Mesothelial cell of epicardium (in vitro differentiated cells): ENCODE results near the gene OPRL1. TPM values are rescaled to one million over a fixed set of nuclear protein-coding genes. Genes with fewer than 3 reads are reported as not detected.

Experiments
- DNase-seq, 2 experiments: peaks; one replicate each; pipeline ENCODE4 v3.0.0; 2021; ENCODE audit warnings: low spot score in 2 of 2; ENCODE audit not compliant: unreplicated experiment in 2 of 2
- H3K27ac Mint-ChIP-seq: 2 replicates; pipeline ENCODE4 v1.8.0; 2021; ENCODE audit warnings: mixed read lengths
- H3K27me3 Mint-ChIP-seq: 2 replicates; pipeline ENCODE4 v1.8.0; 2021; ENCODE audit warnings: low read depth, mixed read lengths
- H3K36me3 Mint-ChIP-seq: 2 replicates; pipeline ENCODE4 v1.8.0; 2021; ENCODE audit warnings: mixed read lengths
- H3K4me1 Mint-ChIP-seq: 2 replicates; pipeline ENCODE4 v1.8.0; 2021; ENCODE audit warnings: mixed read lengths
- H3K4me3 Mint-ChIP-seq: 2 replicates; pipeline ENCODE4 v1.8.0; 2021; ENCODE audit warnings: mild to moderate bottlenecking, moderate library complexity, mixed read lengths
- H3K9me3 Mint-ChIP-seq: 2 replicates; pipeline ENCODE4 v1.8.0; 2021; ENCODE audit warnings: mixed read lengths
- total RNA-seq: library from RNA; stranded (reverse); gene quantifications from 3 replicates; pipeline ENCODE4 v1.2.1, GENCODE V29; 2021
- TF ChIP-seq, protein P1 (sequence below): fragments of 200-600 bp; sonication (generic); IDR thresholded peaks from one replicate; pipeline ENCODE4 v1.5.0; 2021; ENCODE audit warnings: antibody characterized with exemption; ENCODE audit not compliant: unreplicated experiment

The OPRL1 gene
- total RNA-seq, 1 donor from 2014 or later: 2.5 TPM

DNA sequence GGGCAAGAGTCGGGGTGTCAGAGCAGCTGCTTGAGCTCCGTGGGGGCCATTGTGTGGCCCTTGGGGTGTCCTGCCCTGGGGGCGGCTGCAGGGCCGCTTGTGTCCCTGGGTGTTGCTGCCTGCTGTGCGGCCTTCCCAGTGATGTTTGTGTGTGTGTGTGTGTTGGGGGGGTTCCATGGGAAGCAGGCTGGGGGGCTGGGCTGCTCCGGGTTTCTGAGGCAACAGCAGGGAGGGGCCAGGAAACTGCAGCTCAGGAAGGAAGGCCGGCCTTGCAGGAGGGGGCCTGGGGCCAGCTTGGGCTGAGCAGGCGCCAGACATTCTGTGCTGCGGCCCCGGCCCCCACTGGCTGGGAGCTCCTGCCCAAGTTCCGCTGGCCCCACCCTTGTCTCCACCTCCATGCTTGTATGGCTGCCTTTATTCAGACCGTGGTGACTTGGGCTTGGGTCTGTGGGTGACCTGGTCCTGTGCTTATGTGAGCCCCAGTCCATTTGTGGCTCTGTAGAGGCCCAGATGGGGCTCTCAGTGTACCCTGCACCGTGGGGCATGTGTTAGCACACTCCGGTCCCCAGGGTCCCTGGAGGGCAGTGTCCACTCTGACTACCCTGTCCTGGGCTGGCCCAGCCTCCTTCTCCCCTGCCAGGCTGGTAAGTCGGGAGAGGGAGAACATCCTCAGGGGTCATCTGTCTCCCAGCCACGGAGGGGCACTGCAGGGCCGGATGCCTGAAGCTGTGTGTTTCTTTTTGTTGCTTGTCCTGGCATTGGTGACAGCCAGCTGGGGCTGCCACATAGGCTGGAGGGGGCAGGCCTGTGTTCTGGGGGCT, 25.8 kb upstream of the OPRL1 start:
- H3K4me1 Mint-ChIP-seq: peaks cover 23% of the 10 kb centered on the region
- H3K27me3 Mint-ChIP-seq: peaks cover 34% of the 10 kb centered on the region
- peak overlapping the region; percentile 43 for H3K27ac Mint-ChIP-seq
- H3K4me3 Mint-ChIP-seq: no peak overlapping the region
- no peaks in the 10 kb centered on the region for H3K9me3 Mint-ChIP-seq
- H3K36me3 Mint-ChIP-seq: no peaks in the 10 kb centered on the region
- DNase-seq: no peak
- TF ChIP-seq, protein P1, sequence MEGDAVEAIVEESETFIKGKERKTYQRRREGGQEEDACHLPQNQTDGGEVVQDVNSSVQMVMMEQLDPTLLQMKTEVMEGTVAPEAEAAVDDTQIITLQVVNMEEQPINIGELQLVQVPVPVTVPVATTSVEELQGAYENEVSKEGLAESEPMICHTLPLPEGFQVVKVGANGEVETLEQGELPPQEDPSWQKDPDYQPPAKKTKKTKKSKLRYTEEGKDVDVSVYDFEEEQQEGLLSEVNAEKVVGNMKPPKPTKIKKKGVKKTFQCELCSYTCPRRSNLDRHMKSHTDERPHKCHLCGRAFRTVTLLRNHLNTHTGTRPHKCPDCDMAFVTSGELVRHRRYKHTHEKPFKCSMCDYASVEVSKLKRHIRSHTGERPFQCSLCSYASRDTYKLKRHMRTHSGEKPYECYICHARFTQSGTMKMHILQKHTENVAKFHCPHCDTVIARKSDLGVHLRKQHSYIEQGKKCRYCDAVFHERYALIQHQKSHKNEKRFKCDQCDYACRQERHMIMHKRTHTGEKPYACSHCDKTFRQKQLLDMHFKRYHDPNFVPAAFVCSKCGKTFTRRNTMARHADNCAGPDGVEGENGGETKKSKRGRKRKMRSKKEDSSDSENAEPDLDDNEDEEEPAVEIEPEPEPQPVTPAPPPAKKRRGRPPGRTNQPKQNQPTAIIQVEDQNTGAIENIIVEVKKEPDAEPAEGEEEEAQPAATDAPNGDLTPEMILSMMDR: no peak

DNA sequence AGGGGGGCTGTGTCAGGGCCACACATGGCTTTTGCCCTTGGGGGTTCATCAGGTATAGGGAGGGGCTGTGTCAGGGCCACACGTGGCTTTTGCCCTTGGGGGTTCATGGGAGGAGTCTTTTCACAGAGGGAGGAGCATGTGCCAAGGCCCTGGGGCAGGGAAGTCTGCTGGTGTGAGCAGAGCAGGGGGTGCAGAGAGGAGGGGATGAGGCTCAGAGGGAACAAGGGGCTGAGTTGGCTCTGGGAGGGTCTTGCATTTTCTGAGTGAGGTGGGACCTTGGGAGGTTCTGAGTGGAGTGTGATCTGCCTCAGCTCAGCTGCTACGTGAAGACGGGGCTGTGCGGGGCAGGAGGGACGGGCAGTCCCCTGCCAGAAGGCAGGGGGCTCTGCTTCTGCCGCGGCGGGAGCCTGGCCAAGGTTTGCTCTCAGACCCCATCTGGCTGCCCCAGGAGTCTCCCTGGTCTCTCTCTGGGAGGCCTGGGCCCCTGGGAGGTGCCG, 24.4 kb upstream of the OPRL1 start:
- Mint-ChIP-seq H3K9me3 (no peaks in the 10 kb centered on the region), H3K4me1 (peaks cover 23% of the 10 kb centered on the region), H3K4me3 (no peak overlapping the region), H3K36me3 (no peaks in the 10 kb centered on the region), H3K27ac (no peak overlapping the region), H3K27me3 (peaks cover 27% of the 10 kb centered on the region)
- DNase-seq: no peak
- TF ChIP-seq, protein P1: no peak

DNA sequence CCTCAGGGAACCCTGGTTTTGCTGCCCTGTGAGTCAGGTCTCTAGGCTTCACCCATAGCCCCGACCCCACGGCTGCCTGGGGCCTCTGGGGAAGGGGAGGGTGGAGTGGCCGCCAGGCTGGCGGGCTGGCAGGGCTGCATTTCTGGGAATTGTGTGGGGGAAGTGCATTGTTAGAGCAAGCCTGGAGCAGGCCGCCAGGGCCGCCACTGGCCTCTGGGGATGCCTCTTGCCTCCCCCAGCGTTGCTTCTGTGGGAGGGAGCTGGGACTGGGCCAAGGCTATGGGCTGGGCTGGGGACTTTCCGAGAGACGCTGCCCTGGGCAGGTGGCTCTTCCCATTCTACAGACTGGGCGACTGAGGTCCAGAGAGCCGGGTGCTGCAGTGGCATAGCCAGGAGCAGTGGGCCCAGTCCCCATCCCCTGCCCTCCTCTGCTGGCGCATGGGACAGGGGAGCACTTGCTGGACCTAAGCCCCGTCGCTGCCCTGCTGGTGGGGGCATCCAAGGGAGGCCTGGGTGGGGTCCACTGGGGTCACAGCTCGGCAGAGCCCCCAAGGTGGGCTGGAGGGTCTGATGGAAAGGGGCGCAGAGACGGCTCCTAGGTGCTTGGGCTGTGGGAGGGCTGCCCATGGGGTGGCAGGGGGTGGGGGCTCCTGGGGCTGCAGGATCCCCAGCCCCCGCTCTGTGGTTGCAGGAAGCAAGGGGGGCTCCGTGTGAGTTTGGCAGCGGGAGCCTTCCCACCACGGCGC, 23.8 kb upstream of the OPRL1 start:
- H3K27ac Mint-ChIP-seq: no peak overlapping the region

DNA sequence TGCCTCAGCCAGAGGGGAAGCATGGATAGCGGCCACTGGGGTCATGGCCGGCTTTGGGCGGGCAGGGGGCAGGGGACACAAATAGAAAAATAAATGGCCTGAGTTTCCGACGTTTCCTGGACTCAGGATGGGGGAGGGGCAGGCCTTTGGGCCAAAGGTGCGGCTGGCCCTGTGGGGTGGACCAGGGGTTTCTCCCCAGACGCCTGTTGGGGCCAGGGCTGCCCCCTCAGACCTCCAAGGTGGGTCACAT, 23.3 kb upstream of the OPRL1 start:
- no peak for DNase-seq
- H3K27ac Mint-ChIP-seq: no peak overlapping the region
- peaks cover 16% of the 10 kb centered on the region for H3K27me3 Mint-ChIP-seq
- H3K36me3 Mint-ChIP-seq: no peaks in the 10 kb centered on the region
- H3K4me3 Mint-ChIP-seq: no peak overlapping the region
- H3K9me3 Mint-ChIP-seq: no peaks in the 10 kb centered on the region
- TF ChIP-seq, protein P1: no peak
- peaks cover 23% of the 10 kb centered on the region for H3K4me1 Mint-ChIP-seq

More for the DNA sequence above, 23.8 kb upstream of the OPRL1 start:
- H3K4me3 Mint-ChIP-seq: no peak overlapping the region
- no peaks in the 10 kb centered on the region for H3K9me3 Mint-ChIP-seq
- peaks cover 23% of the 10 kb centered on the region for H3K4me1 Mint-ChIP-seq
- TF ChIP-seq, protein P1: no peak
- H3K27me3 Mint-ChIP-seq: peaks cover 21% of the 10 kb centered on the region
- no peak for DNase-seq
- no peaks in the 10 kb centered on the region for H3K36me3 Mint-ChIP-seq

DNA sequence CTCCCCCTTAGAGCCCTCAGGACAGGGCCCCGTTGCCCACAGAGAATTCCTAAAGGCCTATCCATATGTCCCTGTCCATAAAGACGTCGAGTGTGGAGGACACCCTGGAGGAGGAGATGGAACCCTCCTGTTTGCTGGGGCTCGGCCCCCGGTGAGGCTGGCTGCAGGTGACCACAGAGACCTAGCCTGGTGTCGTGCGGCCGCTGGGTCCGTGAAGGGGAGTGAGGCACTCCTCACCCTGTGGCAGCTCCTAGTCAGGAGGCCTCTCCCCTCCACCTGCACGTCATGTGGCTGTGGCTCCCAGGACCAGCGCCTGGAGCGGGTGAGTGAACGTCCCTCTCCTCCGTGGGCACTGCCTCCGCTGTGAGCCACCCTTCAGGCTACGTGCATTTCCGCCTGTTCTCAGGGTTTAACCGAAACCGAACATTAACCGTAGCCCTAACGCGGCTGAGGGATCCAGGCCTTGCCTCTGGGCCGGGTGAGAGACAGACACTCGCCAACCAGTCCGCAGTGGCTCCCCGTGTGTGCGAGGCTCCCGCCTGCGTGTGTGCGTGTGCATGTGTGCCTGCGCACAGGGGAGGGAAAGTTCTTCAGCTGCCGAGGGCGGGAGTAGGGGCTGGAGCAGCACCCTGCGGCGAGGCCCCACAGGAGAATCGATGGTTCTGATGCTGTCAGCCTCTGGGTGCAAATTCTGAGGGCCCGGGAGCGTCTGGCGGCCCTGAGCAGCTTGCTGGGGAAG, 22.8 kb upstream of the OPRL1 start:
- DNase-seq: no peak
- peaks cover 11% of the 10 kb centered on the region for H3K27me3 Mint-ChIP-seq
- H3K27ac Mint-ChIP-seq: no peak overlapping the region
- no peaks in the 10 kb centered on the region for H3K9me3 Mint-ChIP-seq
- TF ChIP-seq, protein P1: no peak
- H3K4me3 Mint-ChIP-seq: no peak overlapping the region
- H3K4me1 Mint-ChIP-seq: peaks cover 25% of the 10 kb centered on the region
- H3K36me3 Mint-ChIP-seq: no peaks in the 10 kb centered on the region
